PC-9 (cell line): Measurements from ENCODE around the gene TYW3.

ENCODE experiments used
- CTCF ChIP-seq: fragments of 200-600 bp; sonication (generic); conservative IDR thresholded peaks from 2 replicates; pipeline ENCODE4 v1.6.1; 2017; ENCODE audit warnings: mixed run types, antibody characterized with exemption, mild to moderate bottlenecking, moderate library complexity
- EZH2 ChIP-seq: fragments of 200-600 bp; sonication (generic); IDR thresholded peaks from 2 replicates; pipeline ENCODE4 v1.8.0; 2017; ENCODE audit warnings: antibody characterized with exemption, low read depth

- TF ChIP-seq EZH2 (no peak), CTCF (no peak)
These were observed 18.3 kb upstream of the TYW3 start for GRCh38 chr1:74714429-74715235.
